ENCODE measurements around the gene NDUFB7.

Gene NDUFB7

GRCh38 chr19:14530005-14530348, 41.9 kb downstream of the NDUFB7 start:
- in situ Hi-C loops (cut with MboI; ENCODE audit: low sequenced_read_pairs, unreplicated experiment), result no loop called here
- no peak for TF ChIP-seq CTCF (IDR thresholded peaks at IDR 0.05; ENCODE audit: borderline replicate concordance, control extremely low read depth, extremely low read depth, insufficient read depth, missing control alignments)

GRCh38 chr19:14529254-14530004, 42.4 kb downstream of the NDUFB7 start, which contains the start of gene TECR:
Gene TECR, plus strand, starts transcription at chr19:14529594. Its CDS starts 103 bp downstream, at chr19:14529697.
- peak; percentile 98 for DNase-seq (ENCODE audit: low spot score)
- TF ChIP-seq CTCF (IDR thresholded peaks at IDR 0.05; ENCODE audit: borderline replicate concordance, control extremely low read depth, extremely low read depth, insufficient read depth, missing control alignments), result no peak
- in situ Hi-C loops (cut with MboI; ENCODE audit: low sequenced_read_pairs, unreplicated experiment), result no loop called here

More at GRCh38 chr19:14530005-14530348, 41.9 kb downstream of the NDUFB7 start:
- DNase-seq (ENCODE audit: low spot score), result no peak

- in situ Hi-C loops (cut with MboI; ENCODE audit: low sequenced_read_pairs, unreplicated experiment), result no loop called here
- no peak for DNase-seq (ENCODE audit: low spot score)
- TF ChIP-seq CTCF (IDR thresholded peaks at IDR 0.05; ENCODE audit: borderline replicate concordance, control extremely low read depth, extremely low read depth, insufficient read depth, missing control alignments), result no peak
Measured at GRCh38 chr19:14528419-14529253, 43.2 kb downstream of the NDUFB7 start.

GRCh38 chr19:14526423-14526822, 45.4 kb downstream of the NDUFB7 start:
- TF ChIP-seq CTCF (IDR thresholded peaks at IDR 0.05; ENCODE audit: borderline replicate concordance, control extremely low read depth, extremely low read depth, insufficient read depth, missing control alignments), result no peak
- no peak for DNase-seq (ENCODE audit: low spot score)
- in situ Hi-C loops (cut with MboI; ENCODE audit: low sequenced_read_pairs, unreplicated experiment), result no loop called here

- no peak for TF ChIP-seq CTCF (IDR thresholded peaks at IDR 0.05; ENCODE audit: borderline replicate concordance, control extremely low read depth, extremely low read depth, insufficient read depth, missing control alignments)
- in situ Hi-C loops (cut with MboI; ENCODE audit: low sequenced_read_pairs, unreplicated experiment), result no loop called here
- DNase-seq (ENCODE audit: low spot score), result no peak
Measured at GRCh38 chr19:14525729-14526128, 46.1 kb downstream of the NDUFB7 start.

GRCh38 chr19:14520543-14520942, 51.3 kb downstream of the NDUFB7 start:
- in situ Hi-C loops (cut with MboI; ENCODE audit: low sequenced_read_pairs, unreplicated experiment), result no loop called here
- no peak for DNase-seq (ENCODE audit: low spot score)

More at GRCh38 chr19:14520543-14520942, 51.3 kb downstream of the NDUFB7 start:
- TF ChIP-seq CTCF (IDR thresholded peaks at IDR 0.05; ENCODE audit: borderline replicate concordance, control extremely low read depth, extremely low read depth, insufficient read depth, missing control alignments), result no peak
